IMR-90 (cell line): ENCODE measurements around the gene ISLR2. TPM values are rescaled to one million over a fixed set of nuclear protein-coding genes. Genes with fewer than 3 reads are reported as not detected.

Experiments
- ATAC-seq: fragments of 200-7000 bp; cut with Tn5 transposase; 2 replicates; pipeline ENCODE4 v1.9.1; 2020; ENCODE audit warnings: low read depth, mild to moderate bottlenecking, moderate library complexity
- BruUV-seq: library from RNA; stranded (reverse); fragments of 400-500 nt; replicated peaks from 2 replicates; lab custom pipeline; 2021; lab: Mats Ljungman, UMichigan
- CTCF ChIA-PET: fragments of 300-600 bp; formaldehyde crosslinking; extraction: SDS; loops from one replicate; lab custom pipeline; 2021; ENCODE audit warnings: antibody characterized with exemption; lab: Yijun Ruan, JAX
- POLR2A ChIA-PET: fragments of 300-600 bp; sonication (Branson Sonifier 250); formaldehyde crosslinking; loops from one replicate; lab custom pipeline; 2022; ENCODE audit warnings: antibody characterized with exemption; ENCODE audit not compliant: unreplicated experiment; lab: Charles Lee
- DNase-seq: peaks from one replicate; pipeline ENCODE4 v3.0.0; 2013
- H2AFZ ChIP-seq: replicated peaks from 2 replicates; pipeline ENCODE3; 2013; ENCODE audit warnings: low read length, mild to moderate bottlenecking; ENCODE audit not compliant: poor library complexity
- H2AK5ac ChIP-seq: 2 replicates; pipeline ENCODE4 v1.6.1; 2013; ENCODE audit warnings: low read depth, low read length, inconsistent platforms
- H2AK9ac ChIP-seq: replicated peaks from 2 replicates; pipeline ENCODE3; 2013; ENCODE audit warnings: mild to moderate bottlenecking, low read depth, low read length, moderate library complexity; ENCODE audit not compliant: poor library complexity
- H2BK120ac ChIP-seq: 2 replicates; pipeline ENCODE4 v1.6.1; 2013; ENCODE audit warnings: low read depth, low read length, inconsistent platforms
- H2BK15ac ChIP-seq: 3 replicates; pipeline ENCODE4 v1.6.1; 2013; ENCODE audit warnings: low read depth, low read length, inconsistent platforms
- H2BK20ac ChIP-seq: 2 replicates; pipeline ENCODE4 v1.6.1; 2013; ENCODE audit warnings: low read depth, mild to moderate bottlenecking, inconsistent platforms, low read length, moderate library complexity
- H2BK5ac ChIP-seq: 2 replicates; pipeline ENCODE4 v1.6.1; 2013; ENCODE audit warnings: mild to moderate bottlenecking, low read depth, low read length, inconsistent platforms; ENCODE audit not compliant: poor library complexity, severe bottlenecking
- H3K14ac ChIP-seq: replicated peaks from 2 replicates; pipeline ENCODE4 v1.6.1; 2013; ENCODE audit warnings: low read depth, low read length, inconsistent platforms
- H3K18ac ChIP-seq: 2 replicates; pipeline ENCODE4 v1.6.1; 2013; ENCODE audit warnings: low read depth, low read length, control low read depth
- H3K23ac ChIP-seq: 2 replicates; pipeline ENCODE4 v1.6.1; 2013; ENCODE audit warnings: low read depth, low read length, inconsistent platforms
- H3K27ac ChIP-seq: 2 replicates; pipeline ENCODE4 v1.5.1; 2013; ENCODE audit warnings: mild to moderate bottlenecking, control low read depth, low read length; ENCODE audit not compliant: insufficient read depth
- H3K27me3 ChIP-seq: 2 replicates; pipeline ENCODE4 v1.6.1; 2013; ENCODE audit warnings: low read length; ENCODE audit not compliant: control insufficient read depth, insufficient read depth
- H3K36me3 ChIP-seq: 2 replicates; pipeline ENCODE4 v1.6.1; 2013; ENCODE audit warnings: low read length, mixed read lengths; ENCODE audit not compliant: control insufficient read depth, insufficient read depth
- H3K4ac ChIP-seq: 2 replicates; pipeline ENCODE4 v1.6.1; 2013; ENCODE audit warnings: low read depth, low read length, inconsistent platforms
- H3K4me1 ChIP-seq: 2 replicates; pipeline ENCODE4 v1.6.1; 2013; ENCODE audit warnings: low read length, mixed read lengths; ENCODE audit not compliant: control insufficient read depth, insufficient read depth
- H3K4me2 ChIP-seq: 2 replicates; pipeline ENCODE4 v1.6.1; 2013; ENCODE audit warnings: low read depth, mild to moderate bottlenecking, control low read depth, low read length, moderate library complexity
- H3K4me3 ChIP-seq: 2 replicates; pipeline ENCODE4 v1.5.1; 2013; ENCODE audit warnings: low read depth, mild to moderate bottlenecking, control low read depth, low read length, moderate library complexity; ENCODE audit not compliant: insufficient read depth
- H3K56ac ChIP-seq: 2 replicates; pipeline ENCODE4 v1.6.1; 2013; ENCODE audit warnings: low read length, inconsistent platforms; ENCODE audit not compliant: insufficient read depth; ENCODE audit errors: extremely low read depth
- H3K79me1 ChIP-seq, 2 experiments: 2 replicates each; pipeline ENCODE4 v1.6.1; 2013; ENCODE audit warnings: low read length in 2 of 2, inconsistent platforms in 1 of 2, low read depth in 1 of 2
- H3K9ac ChIP-seq: 2 replicates; pipeline ENCODE4 v1.6.1; 2013; ENCODE audit warnings: low read depth, low read length, control low read depth
- H3K9me1 ChIP-seq: 2 replicates; pipeline ENCODE4 v1.6.1; 2013; ENCODE audit warnings: low read length, inconsistent platforms; ENCODE audit not compliant: insufficient read depth
- H3K9me3 ChIP-seq: 2 replicates; pipeline ENCODE4 v1.6.1; 2013; ENCODE audit warnings: low read length; ENCODE audit not compliant: control insufficient read depth, insufficient read depth
- H4K20me1 ChIP-seq: 2 replicates; pipeline ENCODE4 v1.6.1; 2013; ENCODE audit warnings: low read length, inconsistent platforms; ENCODE audit not compliant: insufficient read depth
- H4K5ac ChIP-seq: 2 replicates; pipeline ENCODE4 v1.6.1; 2013; ENCODE audit warnings: mild to moderate bottlenecking, low read depth, low read length, control low read depth
- H4K8ac ChIP-seq, 2 experiments: 2 replicates each; pipeline ENCODE4 v1.6.1; 2013; ENCODE audit warnings: low read depth in 2 of 2, low read length in 2 of 2, control low read depth in 1 of 2, inconsistent platforms in 1 of 2
- H4K91ac ChIP-seq: 2 replicates; pipeline ENCODE4 v1.6.1; 2013; ENCODE audit warnings: low read depth, low read length, inconsistent platforms; ENCODE audit not compliant: insufficient read depth
- POLR2A ChIP-seq: IDR thresholded peaks from 2 replicates; pipeline ENCODE4 v1.6.1; 2012; ENCODE audit warnings: mild to moderate bottlenecking, low read depth, low read length
- WGBS, 2 experiments: methylation state at CpG; one replicate each; pipeline versions ENCODE4 v1.1.5 to v1.1.7; 2013; ENCODE audit warnings: missing lambda C conversion rate in 2 of 2; ENCODE audit not compliant: insufficient read length in 1 of 2; ENCODE audit errors: extremely low coverage in 2 of 2; 5-methylcytosine and 5-hydroxymethylcytosine counted together
- dilution Hi-C: fragments of 300-500 bp; cut with HindIII; formaldehyde crosslinking; loops from one replicate; pipeline ENCODE4 v1.14.3; 2018; ENCODE audit warnings: low sequenced_read_pairs; ENCODE audit not compliant: unreplicated experiment
- in situ Hi-C: fragments of 300-500 bp; cut with MboI; formaldehyde crosslinking; loops from 3 replicates; pipeline ENCODE4 v1.14.3; 2019; ENCODE audit warnings: low sequenced_read_pairs, inconsistent platforms, mixed read lengths
- intact Hi-C: fragments of 100-400 bp; cut with micrococcal nuclease; formaldehyde crosslinking; loops from 2 replicates; pipeline ENCODE4 v1.10.0; 2022
- polyA plus RNA-seq, 3 experiments: library from polyadenylated mRNA; depleted of rRNA; stranded (reverse); fragments of >200 nt; gene quantifications; 2 replicates each; pipeline ENCODE4 v1.2.3, GENCODE V29; 2012; ENCODE audit warnings: low replicate concordance in 1 of 3
- total RNA-seq: library from RNA; depleted of rRNA; stranded (reverse); fragments of >200 nt; gene quantifications from 2 replicates; pipeline ENCODE4 v1.2.3, GENCODE V29; 2012

The ISLR2 gene
- total and polyA plus RNA-seq, 2 of the 4 experiments (the other 2 are of a cell fraction): not detected

- POLR2A ChIA-PET: no interaction called here
These were observed 7.1 kb downstream of the ISLR2 start for GRCh38 chr15:74137537-74137894.

More at GRCh38 chr15:74137537-74137894, 7.1 kb downstream of the ISLR2 start:
- no peak for TF ChIP-seq POLR2A
- H2BK120ac ChIP-seq: no peak overlapping the region
- no peak overlapping the region for H3K4me3 ChIP-seq
- H3K27me3 ChIP-seq: peaks cover 75% of the 10 kb centered on the region
- no peak overlapping the region for H4K91ac ChIP-seq
- in situ Hi-C loops (no loop called here), dilution Hi-C loops (no loop called here), intact Hi-C loops (no loop called here)
- no peak overlapping the region for H2BK15ac ChIP-seq
- no peaks in the 10 kb centered on the region; the same call in 1 of the 2 replicates for H3K4me1 ChIP-seq
- H3K56ac ChIP-seq: no peak overlapping the region
- ATAC-seq (no peak), DNase-seq (no peak)
- no peak overlapping the region for H4K8ac ChIP-seq
- no peak overlapping the region for H2AK5ac ChIP-seq
- H2AK9ac ChIP-seq: no peak overlapping the region
- no peaks in the 10 kb centered on the region for H3K79me1 ChIP-seq
- no peak overlapping the region for H3K4me2 ChIP-seq
- no peak overlapping the region for H3K18ac ChIP-seq
- H3K14ac ChIP-seq: no peak overlapping the region
- no peaks in the 10 kb centered on the region for H3K36me3 ChIP-seq
- no TSS peak for BruUV-seq
- no peak overlapping the region for H2AFZ ChIP-seq
- no peak overlapping the region for H3K9ac ChIP-seq
- no peak overlapping the region for H2BK5ac ChIP-seq
- H4K20me1 ChIP-seq: peaks cover 12% of the 10 kb centered on the region; the same call in 1 of the 2 replicates
- no CpG with 5 or more reads among the region's 2 CpGs for WGBS, 2 experiments
- peaks cover 8% of the 10 kb centered on the region for H3K9me3 ChIP-seq
- no peak overlapping the region for H3K23ac ChIP-seq
- H3K4ac ChIP-seq: no peak overlapping the region
- no peaks in the 10 kb centered on the region; the same call in none of the 2 replicates for H3K9me1 ChIP-seq
- H2BK20ac ChIP-seq: no peak overlapping the region
- CTCF ChIA-PET: interaction anchor here (0.6 kb wide), 1 partner anchor 187 kb away, joined by 3 read pairs; no protein-coding TSS in a partner anchor
- H4K5ac ChIP-seq: no peak overlapping the region
- H3K27ac ChIP-seq: no peak overlapping the region
